Tibial nerve (tissue), 4 donors: Measurements from ENCODE around the gene SLC25A17. TPM values are rescaled to one million over a fixed set of nuclear protein-coding genes. Genes with fewer than 3 reads are reported as not detected.
"Not testable (repeated sequence)": the region's sequence is repeated elsewhere in the genome, so short reads cannot be mapped to it uniquely, and the experiment has no call there.

Experiments used
- DNase-seq, 2 donors: peaks; one replicate each; pipeline ENCODE4 v3.0.0-alpha.2; 2019; ENCODE audit warnings: low spot score in 2 of 2
- H3K27ac ChIP-seq, 4 donors: fragments of 200-600 bp; sonication (generic) in 3 of 4; one replicate each; pipeline ENCODE4 v1.5.1; 2017 to 2019; ENCODE audit warnings: mild to moderate bottlenecking in 1 of 4
- H3K27me3 ChIP-seq, 2 donors: fragments of 200-600 bp; sonication (generic) in 1 of 2; one replicate each; pipeline versions ENCODE4 v1.5.1 to v1.6.0; 2017 to 2019
- H3K36me3 ChIP-seq, 3 donors: fragments of 200-600 bp; sonication (generic); one replicate each; pipeline ENCODE4 v1.5.1; 2018 to 2019
- H3K4me1 ChIP-seq, 4 donors: fragments of 200-600 bp; sonication (generic) in 3 of 4; one replicate each; pipeline ENCODE4 v1.5.1; 2017 to 2019
- H3K4me3 ChIP-seq, 4 donors: fragments of 200-600 bp; sonication (generic) in 3 of 4; one replicate each; pipeline ENCODE4 v1.5.1; 2017 to 2019; ENCODE audit warnings: mild to moderate bottlenecking in 1 of 4, moderate library complexity in 1 of 4
- H3K9me3 ChIP-seq, 4 donors: fragments of 200-600 bp; sonication (generic) in 3 of 4; one replicate each; pipeline ENCODE4 v1.5.1; 2017 to 2019
- CTCF ChIP-seq, 5 experiments: fragments of 200-600 bp in 3 of 5; fragments of 450-650 bp in 2 of 5; sonication (generic) in 3 of 5; IDR thresholded peaks; one replicate each; pipeline ENCODE4 v1.5.1; 2016 to 2019; ENCODE audit warnings: antibody characterized with exemption in 5 of 5, mild to moderate bottlenecking in 3 of 5, moderate library complexity in 2 of 5
- EP300 ChIP-seq, 2 donors: sonication (generic); formaldehyde crosslinking; IDR thresholded peaks; one replicate each; pipeline ENCODE4 v1.6.1; 2017; ENCODE audit warnings: antibody characterized with exemption in 2 of 2, mild to moderate bottlenecking in 1 of 2
- POLR2A ChIP-seq, 2 donors: fragments of 450-650 bp; IDR thresholded peaks; one replicate each; pipeline ENCODE4 v1.6.1; 2017; ENCODE audit warnings: antibody characterized with exemption in 2 of 2, mild to moderate bottlenecking in 2 of 2, moderate library complexity in 2 of 2
- WGBS, 2 donors: methylation state at CpG; one replicate each; pipeline ENCODE4 v1.1.5; 2018; 5-methylcytosine and 5-hydroxymethylcytosine counted together
- small RNA-seq: library from RNA; depleted of rRNA; stranded (forward); fragments of <200 nt; gene quantifications from one replicate; pipeline ENCODE3, GENCODE V24; 2016
- total RNA-seq, 4 donors: library from RNA; depleted of rRNA; stranded (reverse); fragments of >200 nt; gene quantifications; one replicate each; pipeline ENCODE4 v1.1.0, GENCODE V29; 2016

Gene SLC25A17
- total RNA-seq, 4 donors from 2014 or later, result 19.3 to 34.1 (median 21.4) TPM

DNA sequence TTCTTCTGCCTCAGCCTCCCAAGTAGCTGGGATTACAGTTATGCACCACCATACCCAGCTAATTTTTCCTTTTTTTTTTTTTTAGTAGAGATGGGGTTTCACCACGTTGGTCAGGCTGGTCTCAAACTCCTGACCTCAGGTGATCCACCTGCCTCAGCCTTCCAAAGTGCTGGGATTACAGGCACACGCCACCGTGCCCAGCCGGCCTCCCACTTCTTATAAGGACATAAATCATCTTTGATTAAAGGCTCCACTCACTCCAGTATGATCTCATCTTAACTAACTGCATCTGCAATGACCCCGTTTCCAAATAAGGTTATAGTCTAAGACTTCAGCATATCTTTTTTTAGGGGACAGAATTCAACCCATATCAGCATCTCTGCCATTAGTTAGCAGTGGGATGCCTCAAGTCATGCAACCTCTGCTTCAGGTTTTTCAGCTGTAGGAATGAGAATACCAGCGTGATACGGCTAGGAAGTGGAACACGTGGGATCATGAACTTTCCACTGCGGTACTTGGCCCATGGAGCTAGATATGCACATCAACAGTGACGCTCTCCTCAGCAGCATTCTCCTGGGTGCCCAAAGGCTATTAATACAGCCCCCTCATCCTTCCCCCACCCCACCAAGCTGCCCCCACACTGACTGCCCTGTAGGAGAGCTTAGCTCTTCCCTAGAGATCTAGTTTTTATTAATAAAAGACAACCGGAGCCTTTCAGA, 98.4 kb downstream of the SLC25A17 start:
- Histone ChIP-seq H3K27ac (no peak overlapping the region), H3K27me3 (no peaks in the 10 kb centered on the region), H3K4me1 (peaks cover 0 to 14% (median 0%) of the 10 kb centered on the region in 4 donors), H3K4me3 (no peak overlapping the region), H3K36me3 (no peaks in the 10 kb centered on the region), H3K9me3 (no peaks in the 10 kb centered on the region)
- WGBS, 2 donors, result 17 to 41% methylated on average over 11 of the region's 11 CpGs
- no peak for DNase-seq
- TF ChIP-seq POLR2A (IDR thresholded peaks at IDR 0.05), result no peak
- TF ChIP-seq EP300 (IDR thresholded peaks at IDR 0.05), result no peak
- no peak for TF ChIP-seq CTCF (IDR thresholded peaks at IDR 0.05)

DNA sequence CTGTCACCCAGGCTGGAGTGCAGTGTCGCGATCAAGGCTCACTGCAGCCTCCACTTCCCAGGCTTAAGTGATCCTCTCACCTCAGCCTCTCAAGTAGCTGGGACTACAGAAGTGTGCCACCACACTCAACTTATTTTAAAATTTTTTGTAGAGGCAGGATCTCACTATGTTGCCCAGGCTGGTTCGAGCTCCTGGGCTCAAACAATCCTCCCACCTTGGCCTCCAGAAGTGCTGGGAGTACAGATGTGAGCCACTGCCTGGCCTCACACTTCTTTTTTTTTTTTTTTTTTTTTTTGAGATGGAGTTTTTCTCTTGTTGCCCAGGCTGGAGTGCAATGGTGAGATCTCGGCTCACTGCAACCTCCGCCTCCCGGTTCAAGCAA, 99.0 kb downstream of the SLC25A17 start:
- H3K27ac ChIP-seq, result not testable (repeated sequence)

More for the DNA sequence above, 99.0 kb downstream of the SLC25A17 start:
- H3K4me1 ChIP-seq, result peaks cover 0 to 14% (median 0%) of the 10 kb centered on the region in 4 donors
- H3K4me3 ChIP-seq, H3K36me3 ChIP-seq, H3K9me3 ChIP-seq, DNase-seq, H3K27me3 ChIP-seq: not testable (repeated sequence)
- 91 to 92% methylated on average over 6 of the region's 6 CpGs for WGBS, 2 donors

Small RNAs within 50 kb of the gene (small RNA-seq; reads per million reads assigned to genes)
- gene JTBP1 (not detected), gene MIR4766 (not detected)

Other genes with a start within 250 kb of the SLC25A17 start
- gene MRTFA, start 182.6 kb downstream of the SLC25A17 start, total RNA-seq, result 100 to 1,000 TPM in 2 of 4 donors, 10 to 100 TPM in 2; 69.7 to 119 (median 104) TPM
- 1 to 10 TPM in 1 of 4 donors, under 1 TPM in 1, not detected in 2; 0.39 to 1.0 TPM for gene MCHR1, start 139.9 kb downstream of the SLC25A17 start, total RNA-seq
- 100 to 1,000 TPM in 3 of 4 donors, 10 to 100 TPM in 1; 96.9 to 142 (median 114) TPM for gene ST13, start 37.3 kb upstream of the SLC25A17 start, total RNA-seq
- gene XPNPEP3, start 37.8 kb upstream of the SLC25A17 start, total RNA-seq, result 10 to 100 TPM; 12.0 to 19.2 (median 14.0) TPM
- gene DNAJB7, start 42.8 kb upstream of the SLC25A17 start, total RNA-seq, result not detected
- gene RBX1, start 132.0 kb upstream of the SLC25A17 start, total RNA-seq, result 10 to 100 TPM; 27.7 to 62.6 (median 33.9) TPM